ENCODE results near the gene CTPS2. TPM values are rescaled to one million over a fixed set of nuclear protein-coding genes. Genes with fewer than 3 reads are reported as not detected.
"Not testable (repeated sequence)": the region's sequence is repeated elsewhere in the genome, so short reads cannot be mapped to it uniquely, and the experiment has no call there.

Gene CTPS2
- total RNA-seq, 1 donor from 2014 or later, result 10.7 TPM

GRCh38 chrX:16579517-16579916 is 133.0 kb downstream of the CTPS2 start:
- no peak for DNase-seq
- intact Hi-C loops (cut with DNase I), result no loop called here
- Histone ChIP-seq H3K27me3 (no peaks in the 10 kb centered on the region), H3K36me3 (no peaks in the 10 kb centered on the region), H3K27ac (no peak overlapping the region), H3K9me3 (no peaks in the 10 kb centered on the region), H3K4me1 (no peaks in the 10 kb centered on the region), H3K4me3 (no peak overlapping the region)
- no peak for TF ChIP-seq CTCF (IDR thresholded peaks at IDR 0.05)
- ATAC-seq, result no peak

DNA sequence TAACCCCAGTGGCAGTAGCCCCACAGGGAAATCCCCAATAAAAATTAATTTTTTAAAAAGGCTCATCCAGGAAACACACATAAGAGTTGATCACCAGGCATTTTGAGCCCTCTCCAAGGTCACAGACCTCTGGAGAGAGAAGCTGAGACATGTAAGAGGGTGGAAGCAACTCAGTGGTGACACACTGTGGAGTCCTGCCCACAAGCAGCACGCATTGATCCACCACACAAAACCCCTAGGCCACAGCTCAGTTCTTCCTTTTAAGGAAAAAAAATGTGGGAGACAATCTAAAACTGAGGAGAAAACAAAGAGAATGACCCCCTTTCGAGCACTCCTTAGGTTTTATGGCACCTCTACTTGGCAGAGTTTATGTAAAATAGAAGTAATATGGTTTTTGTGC is 134.3 kb downstream of the CTPS2 start:
- intact Hi-C loops (cut with DNase I), result no loop called here
- no peak for DNase-seq

GRCh38 chrX:16577483-16578029 is 134.9 kb downstream of the CTPS2 start:
- Histone ChIP-seq H3K4me3 (no peak overlapping the region), H3K4me1 (no peaks in the 10 kb centered on the region), H3K27ac (no peak overlapping the region), H3K27me3 (no peaks in the 10 kb centered on the region), H3K36me3 (no peaks in the 10 kb centered on the region), H3K9me3 (no peaks in the 10 kb centered on the region)
- DNase-seq (no peak), ATAC-seq (no peak)
- intact Hi-C loops (cut with DNase I), result no loop called here
- no peak for TF ChIP-seq CTCF (IDR thresholded peaks at IDR 0.05)

More for the DNA sequence above, 134.3 kb downstream of the CTPS2 start:
- Histone ChIP-seq H3K36me3 (no peaks in the 10 kb centered on the region), H3K4me1 (no peaks in the 10 kb centered on the region), H3K4me3 (no peak overlapping the region), H3K27me3 (no peaks in the 10 kb centered on the region), H3K27ac (no peak overlapping the region), H3K9me3 (no peaks in the 10 kb centered on the region)
- no peak for TF ChIP-seq CTCF (IDR thresholded peaks at IDR 0.05)
- no peak for ATAC-seq

DNA sequence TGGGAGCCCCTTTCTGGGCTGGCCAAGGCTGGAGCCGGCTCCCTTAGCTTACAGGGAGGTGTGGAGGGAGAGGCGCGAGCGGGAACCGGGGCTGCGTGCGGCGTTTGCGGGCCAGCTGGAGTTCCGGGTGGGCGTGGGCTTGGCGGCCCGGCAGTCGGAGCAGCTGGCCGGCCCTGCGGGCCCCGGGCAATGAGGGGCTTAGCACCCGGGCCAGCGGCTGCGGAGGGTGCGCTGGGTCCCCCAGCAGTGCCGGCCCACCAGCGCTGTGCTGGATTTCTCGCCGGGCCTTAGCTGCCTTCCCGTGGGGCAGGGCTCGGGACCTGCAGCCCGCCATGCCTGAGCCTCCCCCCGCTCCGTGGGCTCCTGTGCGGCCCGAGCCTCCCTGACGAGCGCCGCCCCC is 137.1 kb downstream of the CTPS2 start:
- H3K4me1 ChIP-seq; H3K27me3 ChIP-seq; H3K36me3 ChIP-seq; intact Hi-C loops (cut with DNase I); H3K4me3 ChIP-seq; H3K27ac ChIP-seq; H3K9me3 ChIP-seq; DNase-seq; ATAC-seq: not testable (repeated sequence)

- no peaks in the 10 kb centered on the region for H3K27me3 ChIP-seq
- H3K9me3 ChIP-seq, result no peaks in the 10 kb centered on the region
- no peak for ATAC-seq
- no peak for TF ChIP-seq CTCF (IDR thresholded peaks at IDR 0.05)
- H3K4me1 ChIP-seq, result no peaks in the 10 kb centered on the region
- H3K27ac ChIP-seq, result no peak overlapping the region
- no peak for DNase-seq
- H3K4me3 ChIP-seq, result no peak overlapping the region
- H3K36me3 ChIP-seq, result no peaks in the 10 kb centered on the region
- intact Hi-C loops (cut with DNase I), result no loop called here
These were observed 138.7 kb downstream of the CTPS2 start for GRCh38 chrX:16573781-16574180.

DNA sequence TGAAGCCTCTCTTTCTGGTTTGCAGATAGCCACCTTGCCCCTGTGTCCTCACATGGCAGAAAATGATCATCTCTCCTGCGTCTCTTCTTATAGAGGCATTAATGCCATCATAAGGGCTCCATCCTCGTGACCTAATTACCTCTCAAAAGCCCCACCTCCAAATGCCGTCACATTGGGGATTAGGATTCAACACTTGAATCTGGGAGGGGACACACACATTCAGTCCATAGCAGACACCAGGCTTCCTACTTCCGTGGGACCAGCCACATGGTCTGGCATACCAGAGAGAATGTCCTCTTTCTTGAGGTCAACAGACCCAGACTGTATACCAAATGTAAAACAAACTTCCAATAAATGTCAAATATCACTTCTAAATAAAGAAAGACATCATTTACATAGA is 144.8 kb downstream of the CTPS2 start:
- no peak overlapping the region for H3K4me3 ChIP-seq
- no peaks in the 10 kb centered on the region for H3K27me3 ChIP-seq
- no peak for DNase-seq
- intact Hi-C loops (cut with DNase I), result no loop called here
- H3K36me3 ChIP-seq, result no peaks in the 10 kb centered on the region
- no peaks in the 10 kb centered on the region for H3K4me1 ChIP-seq
- ATAC-seq, result no peak
- no peaks in the 10 kb centered on the region for H3K9me3 ChIP-seq
- no peak for TF ChIP-seq CTCF (IDR thresholded peaks at IDR 0.05)
- H3K27ac ChIP-seq, result no peak overlapping the region
